Tibial nerve (tissue), 3 donors: ENCODE data around the gene AKT2.

Source experiments
- CTCF ChIP-seq, 5 experiments: fragments of 200-600 bp in 3 of 5; fragments of 450-650 bp in 2 of 5; sonication (generic) in 3 of 5; IDR thresholded peaks; one replicate each; pipeline ENCODE4 v1.5.1; 2016 to 2019; ENCODE audit warnings: antibody characterized with exemption in 5 of 5, mild to moderate bottlenecking in 3 of 5, moderate library complexity in 2 of 5
- POLR2A ChIP-seq, 2 donors: fragments of 450-650 bp; IDR thresholded peaks; one replicate each; pipeline ENCODE4 v1.6.1; 2017; ENCODE audit warnings: antibody characterized with exemption in 2 of 2, mild to moderate bottlenecking in 2 of 2, moderate library complexity in 2 of 2

- TF ChIP-seq CTCF (IDR thresholded peaks at IDR 0.05) (no peak), POLR2A (IDR thresholded peaks at IDR 0.05) (no peak)
Measured at GRCh38 chr19:40239415-40240226, 45.5 kb downstream of the AKT2 start.
